Epithelial cell of alveolus of lung (primary cell): ENCODE data around the gene SLC6A5. TPM values are rescaled to one million over a fixed set of nuclear protein-coding genes. Genes with fewer than 3 reads are reported as not detected.

Experiments
- total RNA-seq: library from RNA; depleted of rRNA; stranded (reverse); fragments of >200 nt; gene quantifications from 2 replicates; pipeline ENCODE4 v1.2.1, GENCODE V29; 2015

Gene SLC6A5
- not detected in 2 replicates for total RNA-seq

DNA sequence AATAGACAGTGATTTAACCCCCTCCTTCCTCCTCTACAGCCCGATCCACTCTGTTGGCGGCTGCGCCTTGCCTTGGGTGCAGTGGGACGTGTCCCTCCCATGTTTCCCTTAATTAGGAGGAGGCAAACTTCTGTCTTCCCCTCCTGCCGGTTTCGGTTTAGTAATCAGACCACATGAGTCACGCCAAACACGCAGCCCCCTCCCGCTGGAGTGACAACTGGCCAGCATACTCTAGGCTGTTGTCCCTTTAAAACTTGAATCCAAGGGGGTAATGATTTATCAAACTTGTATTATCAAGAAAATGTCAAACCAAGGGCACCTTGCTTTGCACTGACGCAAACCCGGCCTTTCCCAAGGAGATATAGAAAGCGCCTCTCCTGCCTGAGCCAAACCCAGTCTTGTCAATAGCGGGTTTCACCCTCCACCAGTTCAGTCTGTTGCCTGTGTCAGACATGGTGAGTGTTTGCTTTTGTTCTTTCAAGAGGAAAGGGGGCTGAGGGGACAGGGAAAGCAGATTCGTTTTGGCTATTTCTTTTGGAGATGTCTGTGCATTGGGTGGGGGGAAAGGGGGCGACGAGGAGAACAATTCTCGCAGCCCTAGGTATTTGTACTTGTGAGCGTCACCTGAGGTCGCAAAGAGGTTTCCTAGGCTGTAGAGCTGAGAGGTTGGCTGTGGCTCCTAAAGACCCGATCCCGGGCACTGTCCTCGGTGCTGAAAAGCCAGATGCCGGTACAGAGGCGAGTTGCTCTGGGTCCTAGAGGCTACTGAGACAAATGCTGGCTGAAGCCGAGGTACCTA is at the start of gene SLC6A5:
SLC6A5 (plus strand) TSS at position 388 of the 799 bp plus-strand sequence; CDS start at position 453, 65 bp downstream.

DNA sequence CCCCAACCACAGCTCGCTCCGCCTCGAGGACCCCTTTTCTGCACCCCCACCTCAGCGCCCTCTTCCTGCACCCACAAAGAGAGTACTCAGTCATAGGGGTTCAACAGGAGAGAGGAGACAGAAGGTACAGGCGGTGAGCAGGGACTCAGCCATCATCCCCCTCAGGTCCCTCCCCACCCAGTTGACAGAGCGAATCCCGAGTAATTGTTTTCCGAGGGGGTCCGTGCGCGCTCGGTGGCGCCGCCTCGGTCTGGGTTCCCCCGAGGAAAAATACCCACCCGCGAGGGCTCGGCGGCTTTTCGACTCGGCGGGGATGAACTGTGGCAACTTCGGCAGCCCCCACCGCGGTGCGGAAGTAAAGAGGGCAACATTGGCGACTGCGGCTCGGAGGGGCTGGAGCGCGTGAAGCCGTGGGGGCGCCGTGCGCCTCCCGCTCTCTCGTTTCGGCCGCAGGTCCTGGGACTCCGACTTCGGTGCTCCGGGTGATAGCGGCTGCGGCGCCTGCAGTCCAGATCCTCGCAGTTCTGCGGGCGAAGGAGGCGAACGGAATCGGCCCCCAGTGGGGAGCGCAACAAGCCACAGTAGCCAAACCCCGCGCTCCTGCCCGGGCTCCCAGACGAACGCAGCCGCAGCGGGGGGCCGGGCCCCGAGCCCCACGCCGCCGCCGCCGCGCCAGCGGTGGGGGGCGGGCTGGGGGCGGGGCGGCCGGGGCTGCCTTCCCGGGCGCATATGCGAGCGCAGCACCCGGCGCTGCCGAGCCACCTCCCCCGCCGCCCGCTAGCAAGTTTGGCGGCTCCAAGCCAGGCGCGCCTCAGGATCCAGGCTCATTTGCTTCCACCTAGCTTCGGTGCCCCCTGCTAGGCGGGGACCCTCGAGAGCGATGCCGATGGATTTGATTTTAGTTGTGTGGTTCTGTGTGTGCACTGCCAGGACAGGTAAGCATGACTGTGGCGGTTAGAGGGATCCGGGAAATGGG is 69.7 kb downstream of the SLC6A5 start, which contains the start of gene NELL1:
NELL1 (plus strand) TSS at position 743 of the 976 bp plus-strand sequence.

Other genes starting within 250 kb of the SLC6A5 start
- gene HTATIP2, start 235.9 kb upstream of the SLC6A5 start, total RNA-seq = 34.6 and 45.9 TPM in 2 replicates
- gene PRMT3, start 211.9 kb upstream of the SLC6A5 start, total RNA-seq = 8.9 and 15.3 TPM in 2 replicates
- not detected in 2 replicates for gene NELL1, start 70.0 kb downstream of the SLC6A5 start, total RNA-seq